Measurements from ENCODE around the gene TGFB1. TPM values are rescaled to one million over a fixed set of nuclear protein-coding genes. Genes with fewer than 3 reads are reported as not detected.
A peak's percentile ranks its signal among the peaks of the same experiment; 100 is the strongest.

TGFB1 gene
- polyA plus RNA-seq, 1 of the 3 experiments (the other 2 are of a cell fraction): 25.5 TPM

GRCh38 chr19:41320568-41320967 lies 33.2 kb downstream of the TGFB1 start:
- ChIA-PET CTCF (interaction anchor here (0.9 to 6.9 kb wide), 5 partner anchors 13 to 111 kb away, joined by 3 to 54 read pairs (median 4); no protein-coding TSS in a partner anchor), POLR2A (no interaction called here)
- Histone ChIP-seq H3K4me2 (no peak overlapping the region), H2AFZ (ENCODE audit: low read depth) (no peak overlapping the region), H3F3A (replicated peaks; ENCODE audit: insufficient read depth) (peaks cover 49% of the 10 kb centered on the region), H3K36me3 (replicated peaks in 1 of 2; ENCODE audit: control insufficient read depth in 1 of 2, insufficient read depth in 2 of 2, low read length in 1 of 2) (peaks cover 31 to 40% of the 10 kb centered on the region in 2 experiments), H4K20me1 (ENCODE audit: insufficient read depth) (no peaks in the 10 kb centered on the region), H3K79me2 (ENCODE audit: insufficient read depth) (peaks cover 45% of the 10 kb centered on the region), H3K4me3 (ENCODE audit: low read depth in 2 of 2, low read length in 1 of 2) (no peak overlapping the region), H3K27me3 (ENCODE audit: insufficient read depth) (no peaks in the 10 kb centered on the region), H3K9me2 (no peaks in the 10 kb centered on the region), H3K9ac (no peak overlapping the region), H3K4me1 (ENCODE audit: control insufficient read depth in 1 of 2, insufficient read depth in 2 of 2, low read depth in 1 of 2, low read length in 1 of 2) (peaks cover 34 to 43% of the 10 kb centered on the region in 2 experiments), H3K9me3 (no peaks in the 10 kb centered on the region), H3K27ac (ENCODE audit: low read depth in 2 of 2, low read length in 1 of 2) (peak overlapping the region in 1 of 2 experiments; percentile 100; a peak in 2 of 4 replicates)
- peak; percentile 1; the same call in 1 of the 2 replicates for TF ChIP-seq PBX3 (IDR thresholded peaks at IDR 0.05)
- TF ChIP-seq NFIC (IDR thresholded peaks at IDR 0.05; ENCODE audit: borderline replicate concordance): no peak
- DNase-seq: no peak
- 98% methylated on average over 4 of the region's 4 CpGs for WGBS (ENCODE audit: low lambda C conversion rate)

- Histone ChIP-seq H3K36me3 (replicated peaks in 1 of 2; ENCODE audit: control insufficient read depth in 1 of 2, insufficient read depth in 2 of 2, low read length in 1 of 2) (peaks cover 31 to 43% of the 10 kb centered on the region in 2 experiments), H3F3A (replicated peaks; ENCODE audit: insufficient read depth) (peaks cover 49% of the 10 kb centered on the region), H3K9me3 (no peaks in the 10 kb centered on the region), H2AFZ (ENCODE audit: low read depth) (no peak overlapping the region), H3K9ac (no peak overlapping the region), H3K27me3 (ENCODE audit: insufficient read depth) (no peaks in the 10 kb centered on the region), H3K27ac (ENCODE audit: low read depth in 2 of 2, low read length in 1 of 2) (no peak overlapping the region; a peak in 1 of 4 replicates), H3K4me1 (ENCODE audit: control insufficient read depth in 1 of 2, insufficient read depth in 2 of 2, low read depth in 1 of 2, low read length in 1 of 2) (peaks cover 33 to 39% of the 10 kb centered on the region in 2 experiments), H3K4me2 (no peak overlapping the region), H3K4me3 (ENCODE audit: low read depth in 2 of 2, low read length in 1 of 2) (no peak overlapping the region), H3K79me2 (ENCODE audit: insufficient read depth) (peaks cover 45% of the 10 kb centered on the region), H4K20me1 (ENCODE audit: insufficient read depth) (no peaks in the 10 kb centered on the region), H3K9me2 (no peaks in the 10 kb centered on the region)
- WGBS (ENCODE audit: low lambda C conversion rate): 91% methylated on average over 7 of the region's 11 CpGs
- TF ChIP-seq NRF1 (IDR thresholded peaks at IDR 0.05; ENCODE audit: low read depth, low read length) (no peak), YY1 (IDR thresholded peaks at IDR 0.05; ENCODE audit: low read depth) (no peak), JUND (IDR thresholded peaks at IDR 0.05) (no peak), SMC3 (IDR thresholded peaks at IDR 0.05; ENCODE audit: low read depth, low read length) (no peak), ZBTB33 (IDR thresholded peaks at IDR 0.05; ENCODE audit: borderline replicate concordance, low read depth) (no peak), RFX5 (IDR thresholded peaks at IDR 0.05; ENCODE audit: low read length) (no peak), REST (IDR thresholded peaks at IDR 0.05; ENCODE audit: low read depth, low read length) (no peak), EZH2phosphoT487 (IDR thresholded peaks at IDR 0.05; ENCODE audit: borderline replicate concordance, low read depth) (no peak), USF2 (IDR thresholded peaks at IDR 0.05; ENCODE audit: borderline replicate concordance, low read depth, low read length) (no peak), NFIC (IDR thresholded peaks at IDR 0.05; ENCODE audit: borderline replicate concordance) (no peak), MAX (IDR thresholded peaks at IDR 0.05; ENCODE audit: low read depth) (no peak), GABPA (IDR thresholded peaks at IDR 0.05; ENCODE audit: low read depth) (no peak), TCF12 (IDR thresholded peaks at IDR 0.05) (no peak), TAF1 (IDR thresholded peaks at IDR 0.05; ENCODE audit: borderline replicate concordance, low read depth, low read length) (no peak), FOXM1 (IDR thresholded peaks at IDR 0.05; ENCODE audit: low read depth) (no peak)
- no peak for DNase-seq
- POLR2A ChIA-PET: no interaction called here
- CTCF ChIA-PET: interaction anchor here (0.9 to 6.9 kb wide), 4 partner anchors 13 to 111 kb away, joined by 3 to 54 read pairs (median 4); no protein-coding TSS in a partner anchor
Observed at GRCh38 chr19:41320185-41320518, 33.6 kb downstream of the TGFB1 start.

Data from SK-N-SH (cell line).